GM12878 (cell line): ENCODE results near the gene FGF19. TPM values are rescaled to one million over a fixed set of nuclear protein-coding genes. Genes with fewer than 3 reads are reported as not detected.

Experiments used
- ATAC-seq: fragments of 200-7000 bp; cut with Tn5 transposase; 3 replicates; pipeline ENCODE4 v1.9.1; 2020; ENCODE audit warnings: mild to moderate bottlenecking, moderate library complexity
- BruUV-seq: library from RNA; stranded (reverse); fragments of 400-500 nt; replicated peaks from 2 replicates; lab custom pipeline; 2021; lab: Mats Ljungman, UMichigan
- CTCF ChIA-PET: fragments of 300-600 bp; sonication (Branson Sonifier 250); formaldehyde crosslinking; extraction: SDS; loops from one replicate; lab custom pipeline; 2021; ENCODE audit warnings: inconsistent platforms; lab: Yijun Ruan, JAX
- POLR2A ChIA-PET: fragments of 350-600 bp; formaldehyde crosslinking; extraction: SDS; loops from one replicate; lab custom pipeline; 2021; ENCODE audit warnings: inconsistent platforms; lab: Charles Lee
- RAD21 ChIA-PET: fragments of 300-600 bp; sonication (Branson Sonifier 250); formaldehyde crosslinking; loops from one replicate; lab custom pipeline; 2023; ENCODE audit warnings: antibody characterized with exemption; ENCODE audit not compliant: unreplicated experiment; lab: Charles Lee
- SMC1A ChIA-PET: fragments of 300-600 bp; sonication (Branson Sonifier 250); formaldehyde crosslinking; loops from one replicate; lab custom pipeline; 2023; ENCODE audit not compliant: unreplicated experiment, uncharacterized antibody; lab: Charles Lee
- DNase-seq: peaks from one replicate; pipeline ENCODE4 v3.0.0-alpha.2; 2011; ENCODE audit warnings: low read depth, low spot score
- FAIRE-seq: peaks from 3 replicates; lab custom pipeline; 2011; peaks lifted over from hg19 to GRCh38; lab: Jason Lieb, UNC
- H2AFZ ChIP-seq: 2 replicates; pipeline ENCODE4 v1.6.0; 2011; ENCODE audit warnings: low read depth, low read length, control low read depth; ENCODE audit not compliant: control insufficient read depth
- H3K27ac ChIP-seq: 2 replicates; pipeline ENCODE4 v1.5.1; 2011; ENCODE audit warnings: control low read depth; ENCODE audit not compliant: control insufficient read depth, insufficient read depth
- H3K27me3 ChIP-seq, 2 experiments: replicated peaks in 1 of 2; 2 replicates each; pipeline versions ENCODE4 v1.6.0 to v1.6.1; 2011; ENCODE audit warnings: low read length in 1 of 2; ENCODE audit not compliant: control insufficient read depth in 2 of 2, insufficient read depth in 2 of 2
- H3K36me3 ChIP-seq, 2 experiments: 2 replicates each; pipeline ENCODE4 v1.5.1; 2011; ENCODE audit warnings: low read length in 1 of 2; ENCODE audit not compliant: control insufficient read depth in 2 of 2, insufficient read depth in 2 of 2
- H3K4me1 ChIP-seq: 2 replicates; pipeline ENCODE4 v1.6.1; 2011; ENCODE audit warnings: mild to moderate bottlenecking, low read length, moderate library complexity, mixed read lengths; ENCODE audit not compliant: control insufficient read depth, insufficient read depth
- H3K4me2 ChIP-seq: 2 replicates; pipeline ENCODE4 v1.6.0; 2011; ENCODE audit warnings: control low read depth; ENCODE audit not compliant: control insufficient read depth, insufficient read depth
- H3K4me3 ChIP-seq: fragments of 200-600 bp; sonication (generic); 2 replicates; pipeline ENCODE4 v1.5.1; 2016
- H3K79me2 ChIP-seq: 2 replicates; pipeline ENCODE4 v1.6.0; 2011; ENCODE audit warnings: low read length; ENCODE audit not compliant: control insufficient read depth, insufficient read depth
- H3K9ac ChIP-seq: 2 replicates; pipeline ENCODE4 v1.8.0; 2011; ENCODE audit warnings: low read length, control low read depth, mixed read lengths; ENCODE audit not compliant: control insufficient read depth, insufficient read depth
- H3K9me3 ChIP-seq: replicated peaks from 3 replicates; pipeline ENCODE4 v1.5.1; 2011; ENCODE audit warnings: mild to moderate bottlenecking, low read length; ENCODE audit not compliant: control insufficient read depth, insufficient read depth
- H4K20me1 ChIP-seq: 2 replicates; pipeline ENCODE4 v1.6.0; 2011; ENCODE audit not compliant: control insufficient read depth, insufficient read depth
- CHD4 ChIP-seq: fragments of 200-600 bp; sonication (generic); IDR thresholded peaks from 2 replicates; pipeline ENCODE4 v1.6.1; 2016; ENCODE audit warnings: mild to moderate bottlenecking
- EED ChIP-seq: sonication (generic); IDR thresholded peaks from 2 replicates; pipeline ENCODE4 v1.6.1; 2016; ENCODE audit warnings: antibody characterized with exemption, low read depth
- HDGF ChIP-seq: fragments of 450-650 bp; IDR thresholded peaks from 2 replicates; pipeline ENCODE4 v1.6.1; 2016; ENCODE audit warnings: antibody characterized with exemption
- JUNB ChIP-seq: IDR thresholded peaks from 2 replicates; pipeline ENCODE4 v1.6.1; 2016; ENCODE audit warnings: antibody characterized with exemption, mild to moderate bottlenecking
- MTA2 ChIP-seq: fragments of 450-650 bp; IDR thresholded peaks from 2 replicates; pipeline ENCODE4 v1.6.1; 2016; ENCODE audit warnings: low read depth, mild to moderate bottlenecking, moderate library complexity
- MYC ChIP-seq: IDR thresholded peaks from 2 replicates; pipeline ENCODE4 v1.6.1; 2011; ENCODE audit warnings: mild to moderate bottlenecking, low read length, moderate library complexity, inconsistent platforms; ENCODE audit not compliant: insufficient read depth, insufficient replicate concordance, insufficient read length, severe bottlenecking
- NR2C1 ChIP-seq: fragments of 450-650 bp; IDR thresholded peaks from 2 replicates; pipeline ENCODE4 v1.6.1; 2017; ENCODE audit warnings: antibody characterized with exemption, mild to moderate bottlenecking, moderate library complexity
- PRDM15 ChIP-seq: fragments of 450-650 bp; formaldehyde crosslinking; IDR thresholded peaks from 2 replicates; pipeline ENCODE4 v1.4.0; 2020; ENCODE audit warnings: mild to moderate bottlenecking, moderate library complexity
- SMARCA5 ChIP-seq: fragments of 450-650 bp; IDR thresholded peaks from 2 replicates; pipeline ENCODE4 v1.6.1; 2017; ENCODE audit warnings: mild to moderate bottlenecking
- SMC3 ChIP-seq: IDR thresholded peaks from 2 replicates; pipeline ENCODE4 v1.6.1; 2011; ENCODE audit warnings: low read length, improper control_type of control experiment, borderline replicate concordance
- STAT3 ChIP-seq: IDR thresholded peaks from 2 replicates; pipeline ENCODE4 v1.6.1; 2011; ENCODE audit warnings: low read depth, low read length, improper control_type of control experiment
- YBX1 ChIP-seq: fragments of 450-650 bp; IDR thresholded peaks from 2 replicates; pipeline ENCODE4 v1.6.1; 2016; ENCODE audit warnings: antibody characterized with exemption
- WGBS: methylation state at CpG from one replicate; pipeline ENCODE4 v1.1.6; 2016; ENCODE audit warnings: low lambda C conversion rate; ENCODE audit not compliant: insufficient replicate concordance, insufficient coverage; ENCODE audit errors: missing lambda C conversion rate; 5-methylcytosine and 5-hydroxymethylcytosine counted together
- in situ Hi-C: fragments of 300-500 bp; cut with MboI; formaldehyde crosslinking; loops from 9 replicates; pipeline ENCODE4 v1.14.3; 2018; ENCODE audit warnings: mixed read lengths
- intact Hi-C: fragments of 100-400 bp; cut with micrococcal nuclease; formaldehyde crosslinking; loops from one replicate; pipeline ENCODE4 v1.14.2; 2022; ENCODE audit not compliant: unreplicated experiment
- polyA plus RNA-seq, 11 experiments: library from polyadenylated mRNA; depleted of rRNA in 4 of 11; unstranded in 6 of 11; stranded (reverse) in 5 of 11; fragments of >200 nt; fragmentation: Nextera tagmentation in 4 of 11; fragmentation: Illumina TruSeq in 1 of 11; extraction: Ambion mirVana in 4 of 11; extraction: Trizol in 1 of 11; gene quantifications; 1 replicate in 1 of 11; 2 replicates in 10 of 11; pipeline versions ENCODE4 v1.2.1 to v1.2.3, GENCODE V29; 2011 to 2016; ENCODE audit warnings: inconsistent platforms in 2 of 11, missing spikeins in 2 of 11, low read depth in 1 of 11
- total RNA-seq, 4 experiments: library from RNA; depleted of rRNA in 3 of 4; stranded (reverse); fragments of >200 nt in 3 of 4; fragmentation: Illumina TruSeq in 1 of 4; extraction: Trizol in 1 of 4; gene quantifications; 2 replicates each; pipeline versions ENCODE4 v1.2.1 to v1.2.3, GENCODE V29; 2013 to 2021
- TF ChIP-seq, protein P1 (sequence below): IDR thresholded peaks from 2 replicates; pipeline ENCODE4 v1.6.1; 2011; ENCODE audit warnings: mild to moderate bottlenecking, low read depth, low read length, moderate library complexity; ENCODE audit not compliant: insufficient replicate concordance
- TF ChIP-seq, protein P2 (sequence below): fragments of 450-650 bp; IDR thresholded peaks from 2 replicates; pipeline ENCODE4 v1.6.1; 2017; ENCODE audit warnings: antibody characterized with exemption, mild to moderate bottlenecking, moderate library complexity
- TF ChIP-seq, protein P3 (sequence below): fragments of 450-650 bp; IDR thresholded peaks from 2 replicates; pipeline ENCODE4 v1.6.1; 2017; ENCODE audit warnings: mild to moderate bottlenecking

FGF19 gene
- total and polyA plus RNA-seq, 10 of the 15 experiments (the other 5 are each of a cell fraction or from before 2014, with no cell fraction given): 0.08 TPM; not detected in 9

DNA sequence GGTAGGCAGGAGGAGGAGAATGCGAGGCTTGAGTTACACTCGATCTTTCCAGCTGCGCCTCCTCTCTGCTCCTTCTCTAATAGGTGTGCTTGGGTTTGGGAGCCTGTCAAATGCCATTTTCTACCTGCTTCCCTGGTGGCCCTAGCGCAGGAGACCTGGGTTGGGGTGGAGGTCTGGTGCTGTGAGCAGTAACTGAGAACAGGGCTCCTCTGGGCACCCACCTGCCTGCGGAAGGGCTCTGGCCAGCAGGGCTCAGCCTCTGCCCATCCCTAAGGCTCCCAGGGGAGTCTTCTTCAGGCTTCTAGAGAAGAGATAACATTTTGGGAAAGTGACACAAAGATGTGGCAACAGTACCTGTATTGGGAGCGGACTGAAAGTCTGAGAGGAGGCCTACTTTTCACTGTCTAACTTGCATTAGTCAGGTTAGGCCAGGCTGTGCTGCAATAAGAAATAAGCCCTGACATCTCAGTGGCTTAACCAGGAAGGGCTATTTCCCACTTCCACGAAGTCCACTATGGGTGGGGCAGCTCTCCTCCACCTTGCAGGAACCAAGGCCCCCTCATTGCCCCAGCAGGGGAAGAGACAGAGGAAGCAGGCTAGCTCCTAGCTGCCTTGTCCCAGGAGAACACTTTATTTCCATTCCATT is 21.0 kb downstream of the FGF19 start:
- ChIA-PET RAD21 (no interaction called here), SMC1A (no interaction called here), POLR2A (no interaction called here), CTCF (no interaction called here)
- Histone ChIP-seq H3K79me2 (no peaks in the 10 kb centered on the region), H3K9me3 (no peaks in the 10 kb centered on the region; the same call in 2 of the 3 replicates), H2AFZ (no peak overlapping the region), H4K20me1 (no peaks in the 10 kb centered on the region), H3K27me3 (no peaks in the 10 kb centered on the region), H3K4me3 (no peak overlapping the region), H3K4me1 (no peaks in the 10 kb centered on the region), H3K27ac (no peak overlapping the region), H3K36me3 (no peaks in the 10 kb centered on the region), H3K4me2 (no peak overlapping the region), H3K9ac (no peak overlapping the region)
- in situ Hi-C loops (loop anchor here (10.0 kb wide), 1 partner anchor 512 kb away; no protein-coding TSS in a partner anchor), intact Hi-C loops (no loop called here)
- FAIRE-seq (no peak), DNase-seq (no peak), ATAC-seq (no peak)
- 67% methylated on average over 7 of the region's 7 CpGs for WGBS
- no TSS peak for BruUV-seq
- TF ChIP-seq CHD4 (no peak), JUNB (no peak), NR2C1 (no peak), HDGF (no peak), EED (no peak), PRDM15 (CRISPR knock-in tag) (no peak), STAT3 (no peak), MYC (no peak), MTA2 (no peak), SMC3 (no peak), SMARCA5 (no peak), YBX1 (no peak)
- TF ChIP-seq, protein P1, sequence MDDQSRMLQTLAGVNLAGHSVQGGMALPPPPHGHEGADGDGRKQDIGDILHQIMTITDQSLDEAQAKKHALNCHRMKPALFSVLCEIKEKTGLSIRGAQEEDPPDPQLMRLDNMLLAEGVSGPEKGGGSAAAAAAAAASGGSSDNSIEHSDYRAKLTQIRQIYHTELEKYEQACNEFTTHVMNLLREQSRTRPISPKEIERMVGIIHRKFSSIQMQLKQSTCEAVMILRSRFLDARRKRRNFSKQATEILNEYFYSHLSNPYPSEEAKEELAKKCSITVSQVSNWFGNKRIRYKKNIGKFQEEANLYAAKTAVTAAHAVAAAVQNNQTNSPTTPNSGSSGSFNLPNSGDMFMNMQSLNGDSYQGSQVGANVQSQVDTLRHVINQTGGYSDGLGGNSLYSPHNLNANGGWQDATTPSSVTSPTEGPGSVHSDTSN: no peak
- TF ChIP-seq, protein P2, sequence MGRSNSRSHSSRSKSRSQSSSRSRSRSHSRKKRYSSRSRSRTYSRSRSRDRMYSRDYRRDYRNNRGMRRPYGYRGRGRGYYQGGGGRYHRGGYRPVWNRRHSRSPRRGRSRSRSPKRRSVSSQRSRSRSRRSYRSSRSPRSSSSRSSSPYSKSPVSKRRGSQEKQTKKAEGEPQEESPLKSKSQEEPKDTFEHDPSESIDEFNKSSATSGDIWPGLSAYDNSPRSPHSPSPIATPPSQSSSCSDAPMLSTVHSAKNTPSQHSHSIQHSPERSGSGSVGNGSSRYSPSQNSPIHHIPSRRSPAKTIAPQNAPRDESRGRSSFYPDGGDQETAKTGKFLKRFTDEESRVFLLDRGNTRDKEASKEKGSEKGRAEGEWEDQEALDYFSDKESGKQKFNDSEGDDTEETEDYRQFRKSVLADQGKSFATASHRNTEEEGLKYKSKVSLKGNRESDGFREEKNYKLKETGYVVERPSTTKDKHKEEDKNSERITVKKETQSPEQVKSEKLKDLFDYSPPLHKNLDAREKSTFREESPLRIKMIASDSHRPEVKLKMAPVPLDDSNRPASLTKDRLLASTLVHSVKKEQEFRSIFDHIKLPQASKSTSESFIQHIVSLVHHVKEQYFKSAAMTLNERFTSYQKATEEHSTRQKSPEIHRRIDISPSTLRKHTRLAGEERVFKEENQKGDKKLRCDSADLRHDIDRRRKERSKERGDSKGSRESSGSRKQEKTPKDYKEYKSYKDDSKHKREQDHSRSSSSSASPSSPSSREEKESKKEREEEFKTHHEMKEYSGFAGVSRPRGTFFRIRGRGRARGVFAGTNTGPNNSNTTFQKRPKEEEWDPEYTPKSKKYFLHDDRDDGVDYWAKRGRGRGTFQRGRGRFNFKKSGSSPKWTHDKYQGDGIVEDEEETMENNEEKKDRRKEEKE: no peak
- TF ChIP-seq, protein P3, sequence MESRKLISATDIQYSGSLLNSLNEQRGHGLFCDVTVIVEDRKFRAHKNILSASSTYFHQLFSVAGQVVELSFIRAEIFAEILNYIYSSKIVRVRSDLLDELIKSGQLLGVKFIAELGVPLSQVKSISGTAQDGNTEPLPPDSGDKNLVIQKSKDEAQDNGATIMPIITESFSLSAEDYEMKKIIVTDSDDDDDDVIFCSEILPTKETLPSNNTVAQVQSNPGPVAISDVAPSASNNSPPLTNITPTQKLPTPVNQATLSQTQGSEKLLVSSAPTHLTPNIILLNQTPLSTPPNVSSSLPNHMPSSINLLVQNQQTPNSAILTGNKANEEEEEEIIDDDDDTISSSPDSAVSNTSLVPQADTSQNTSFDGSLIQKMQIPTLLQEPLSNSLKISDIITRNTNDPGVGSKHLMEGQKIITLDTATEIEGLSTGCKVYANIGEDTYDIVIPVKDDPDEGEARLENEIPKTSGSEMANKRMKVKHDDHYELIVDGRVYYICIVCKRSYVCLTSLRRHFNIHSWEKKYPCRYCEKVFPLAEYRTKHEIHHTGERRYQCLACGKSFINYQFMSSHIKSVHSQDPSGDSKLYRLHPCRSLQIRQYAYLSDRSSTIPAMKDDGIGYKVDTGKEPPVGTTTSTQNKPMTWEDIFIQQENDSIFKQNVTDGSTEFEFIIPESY: no peak
